ENCODE data around the gene NOVA2.
"Not testable (repeated sequence)": the region's sequence is repeated elsewhere in the genome, so short reads cannot be mapped to it uniquely, and the experiment has no call there.

NOVA2 gene

DNA sequence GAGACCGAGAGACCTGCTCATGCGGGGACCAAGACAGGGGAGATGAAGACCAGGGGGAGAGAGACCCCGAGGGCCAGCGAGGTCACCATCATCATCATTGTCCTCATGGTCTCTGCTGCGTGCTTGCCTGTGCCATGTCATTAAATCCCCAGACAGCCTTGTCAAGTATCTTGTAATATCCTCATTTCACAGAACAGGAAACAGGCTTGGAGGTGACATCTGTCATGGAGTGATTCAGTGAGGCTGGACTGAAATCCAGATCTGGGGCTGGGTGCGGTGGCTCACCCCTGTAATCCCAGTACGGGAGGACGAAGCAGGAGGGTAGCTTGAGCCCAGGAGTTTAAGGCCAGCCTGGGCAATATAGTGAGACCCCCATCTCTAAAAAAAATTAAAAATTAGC is 53.2 kb downstream of the NOVA2 start:
- no peak for DNase-seq

DNA sequence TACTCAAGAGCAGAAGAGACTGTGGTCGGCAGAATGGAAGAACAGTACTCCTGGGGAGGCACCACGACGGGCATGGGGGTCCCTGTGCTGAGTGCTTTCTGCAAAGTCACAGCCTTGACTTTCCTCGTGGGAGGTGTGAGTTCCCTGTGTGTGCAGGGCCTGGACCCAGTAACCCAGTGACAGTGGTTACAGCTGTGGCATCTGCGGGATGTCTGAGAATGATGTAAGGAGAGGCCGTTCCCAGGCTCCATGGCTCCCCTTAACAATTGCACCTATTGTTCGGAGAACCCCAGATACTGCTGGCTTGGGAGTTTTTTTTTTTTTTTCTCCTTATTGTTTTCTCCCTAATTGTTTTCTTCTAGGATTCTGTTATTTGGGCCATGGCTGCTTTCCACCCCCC is 54.0 kb downstream of the NOVA2 start:
- DNase-seq, result no peak

- no peak for DNase-seq
These were observed 54.9 kb downstream of the NOVA2 start for GRCh38 chr19:45918721-45919120.

GRCh38 chr19:45917421-45918091 is 56.1 kb downstream of the NOVA2 start:
- DNase-seq, result no peak

- no peak for DNase-seq
These were observed 59.5 kb downstream of the NOVA2 start, which contains the start of gene NANOS2 for GRCh38 chr19:45913874-45914830. Gene NANOS2, minus strand, starts transcription at chr19:45914778. Its CDS starts 85 bp downstream, at chr19:45914693.

GRCh38 chr19:45911291-45911690 is 62.4 kb downstream of the NOVA2 start:
- no peak for DNase-seq

- no peak for DNase-seq
These were observed 64.7 kb downstream of the NOVA2 start for GRCh38 chr19:45908956-45909355.

DNA sequence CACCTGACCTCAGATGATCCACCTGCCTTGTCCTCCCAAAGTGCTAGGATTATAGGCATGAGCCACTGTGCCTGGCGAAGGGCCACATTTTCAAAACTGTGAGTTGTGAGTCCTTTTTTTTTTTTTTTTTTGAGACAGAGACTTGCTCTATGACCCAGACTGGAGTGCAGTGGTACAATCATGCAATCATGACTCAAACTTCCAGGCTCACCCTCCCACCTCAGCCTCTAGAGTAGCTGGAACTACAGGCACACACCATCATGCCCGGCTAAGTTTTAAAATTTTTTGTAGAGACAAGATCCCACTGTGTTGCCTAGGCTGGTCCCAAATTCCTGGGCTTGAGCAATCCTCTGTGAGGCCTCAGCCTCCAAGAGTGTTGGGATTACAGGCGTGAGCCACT is 67.4 kb downstream of the NOVA2 start:
- DNase-seq, result no peak

GRCh38 chr19:45905011-45905410 is 68.7 kb downstream of the NOVA2 start:
- no peak for DNase-seq

GRCh38 chr19:45902651-45903625 is 70.7 kb downstream of the NOVA2 start:
- peak; percentile 94 for DNase-seq

DNA sequence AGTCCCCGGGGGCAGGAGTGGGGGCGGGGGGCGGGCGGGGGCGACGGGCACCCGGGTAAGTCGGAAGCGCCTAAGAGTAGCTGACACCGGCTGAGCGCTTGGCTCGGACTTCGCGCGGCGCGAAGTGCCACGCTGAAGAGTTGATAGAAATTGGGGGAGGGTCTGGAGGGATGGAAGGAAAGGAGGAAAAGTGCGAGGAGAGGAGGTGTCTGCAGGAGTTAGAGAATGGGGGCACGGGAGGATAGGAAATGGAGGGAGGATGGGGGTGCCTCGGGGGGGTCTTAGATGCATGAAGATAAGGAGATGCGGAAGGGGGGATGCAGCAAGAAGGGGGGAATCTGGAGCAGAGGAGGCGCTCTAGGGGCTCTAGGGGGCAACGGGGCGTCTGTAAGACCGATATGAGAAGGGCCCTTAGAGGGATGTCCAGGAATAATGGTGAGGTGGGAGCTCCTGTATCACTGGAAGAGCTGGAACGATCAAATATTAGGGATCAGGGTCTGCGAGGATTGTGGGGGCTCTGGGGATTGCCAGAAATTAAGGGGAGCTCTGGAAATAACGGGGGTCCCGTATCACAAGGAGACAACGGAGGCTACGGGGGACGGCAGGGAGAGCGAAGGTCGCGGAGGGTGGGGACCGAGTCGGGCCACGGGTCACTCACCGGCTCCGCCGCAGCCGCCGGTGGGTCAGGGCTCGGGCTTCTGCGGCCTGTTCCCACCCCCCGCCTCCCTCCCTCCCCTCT is 71.6 kb downstream of the NOVA2 start, which contains the start of gene MYPOP:
Gene MYPOP, minus strand, starts transcription at position 702 of the 739 bp plus-strand sequence. CDS start 840 bp downstream, outside the sequence.
- no peak for DNase-seq

GRCh38 chr19:45901432-45901911 is 72.2 kb downstream of the NOVA2 start:
- no peak for DNase-seq

DNA sequence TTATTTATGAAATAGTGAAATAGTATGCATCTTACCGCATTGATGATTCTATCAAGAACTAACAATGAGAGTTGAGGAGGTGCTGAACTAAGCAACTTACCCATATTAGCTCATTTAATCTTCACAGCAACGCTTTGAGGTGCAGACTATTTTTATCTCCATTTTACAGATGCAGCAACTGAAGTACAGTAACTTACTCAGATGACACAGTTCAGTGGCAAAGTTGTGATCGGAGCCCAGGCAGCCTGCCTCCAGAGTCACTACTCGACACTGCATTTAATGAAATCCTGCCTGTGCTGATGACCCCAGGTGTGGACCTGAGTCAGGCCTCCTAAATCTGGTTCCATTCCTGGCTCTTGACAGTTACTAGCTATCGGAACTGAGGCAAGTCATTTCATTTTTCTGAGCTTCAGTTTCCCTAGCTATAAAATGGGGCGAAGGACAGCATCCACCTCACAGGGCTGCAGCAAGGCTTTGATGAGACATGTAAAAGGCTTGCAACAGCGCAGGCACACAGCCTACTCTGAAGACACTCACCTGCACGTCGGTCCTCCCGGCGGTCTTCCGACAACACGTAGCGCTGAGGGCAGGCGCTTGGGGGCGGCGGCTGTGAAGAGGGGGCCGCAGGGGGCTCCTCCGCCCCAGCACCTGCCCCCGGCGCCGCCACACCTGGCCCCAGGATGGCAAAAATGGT is 72.8 kb downstream of the NOVA2 start:
- DNase-seq, result no peak

GRCh38 chr19:45899919-45900589 is 73.6 kb downstream of the NOVA2 start:
- DNase-seq, result no peak

- no peak for DNase-seq
These were observed 74.4 kb downstream of the NOVA2 start for GRCh38 chr19:45899253-45899652.

- DNase-seq, result no peak
These were observed 76.3 kb downstream of the NOVA2 start for GRCh38 chr19:45897261-45897812.

DNA sequence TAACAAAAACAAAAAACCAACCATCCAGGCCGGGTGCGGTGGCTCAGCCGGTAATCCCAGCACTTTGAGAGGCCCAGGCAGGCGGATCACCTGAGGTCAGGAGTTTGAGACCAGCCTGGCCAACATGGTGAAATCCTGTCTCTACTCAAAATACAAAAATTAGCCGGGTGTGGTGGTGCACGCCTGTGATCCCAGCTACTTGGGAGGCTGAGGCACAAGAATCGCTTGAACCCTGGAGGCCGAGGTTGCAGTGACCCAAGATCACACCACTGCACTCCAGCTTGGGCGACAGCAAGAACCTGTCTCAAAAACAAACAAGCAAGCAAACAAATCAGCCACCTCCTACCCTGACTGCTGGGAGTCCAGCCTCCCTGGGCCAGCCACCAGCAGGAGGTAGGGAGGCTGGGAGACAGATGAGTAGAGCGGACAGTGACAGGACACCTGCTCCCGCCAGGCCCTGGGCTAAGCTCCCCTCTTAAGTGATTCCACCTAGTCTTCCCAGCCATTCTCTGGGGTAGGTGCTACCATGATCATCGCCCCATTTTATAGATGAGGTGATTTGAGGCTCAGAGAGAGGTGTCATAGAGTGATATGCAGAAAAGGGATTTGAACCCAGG is 77.6 kb downstream of the NOVA2 start:
- DNase-seq, result not testable (repeated sequence)

GRCh38 chr19:45895519-45895972 is 78.1 kb downstream of the NOVA2 start:
- DNase-seq, result no peak

DNA sequence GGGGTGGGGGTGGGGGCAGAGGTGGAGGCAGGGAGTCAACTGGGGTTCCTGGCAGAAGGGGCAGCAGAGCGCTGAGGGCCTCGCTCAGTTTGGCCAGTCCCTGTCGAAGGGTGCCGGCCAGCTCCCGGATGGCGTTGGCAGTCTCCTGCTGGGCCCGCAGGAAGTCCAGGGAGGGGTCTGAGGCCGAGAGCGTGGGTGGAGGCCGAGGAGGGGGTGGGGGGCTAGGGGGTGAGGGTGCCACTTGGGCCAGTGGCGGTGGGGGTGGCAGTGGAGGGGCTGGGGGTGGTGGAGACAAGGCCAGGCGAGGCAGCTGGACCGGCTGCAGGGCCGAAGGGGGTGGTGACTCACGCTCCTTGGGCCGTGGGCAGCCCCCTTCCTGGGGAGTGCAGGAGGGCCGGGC is 82.8 kb downstream of the NOVA2 start:
- DNase-seq, result no peak

All from NCI-H345 (cell line).